IPS DF 19.7 (cell line): Measurements from ENCODE around the gene MEF2B.
A peak's percentile ranks its signal among the peaks of the same experiment; 100 is the strongest.
"Not testable (repeated sequence)": the region's sequence is repeated elsewhere in the genome, so short reads cannot be mapped to it uniquely, and the experiment has no call there.

Experiments
- DNase-seq: peaks from one replicate; pipeline ENCODE4 v3.0.0-alpha.2; 2013; ENCODE audit warnings: low read depth, low spot score

The MEF2B gene

GRCh38 chr19:19155495-19156219 is 14.4 kb downstream of the MEF2B start:
- no peak for DNase-seq

- no peak for DNase-seq
Observed at GRCh38 chr19:19154768-19155494, 15.1 kb downstream of the MEF2B start.

- DNase-seq = no peak
Observed at GRCh38 chr19:19152668-19153384, 17.2 kb downstream of the MEF2B start.

- no peak for DNase-seq
Observed at GRCh38 chr19:19151418-19151817, 18.6 kb downstream of the MEF2B start.

- no peak for DNase-seq
Observed at GRCh38 chr19:19149435-19149834, 20.6 kb downstream of the MEF2B start.

DNA sequence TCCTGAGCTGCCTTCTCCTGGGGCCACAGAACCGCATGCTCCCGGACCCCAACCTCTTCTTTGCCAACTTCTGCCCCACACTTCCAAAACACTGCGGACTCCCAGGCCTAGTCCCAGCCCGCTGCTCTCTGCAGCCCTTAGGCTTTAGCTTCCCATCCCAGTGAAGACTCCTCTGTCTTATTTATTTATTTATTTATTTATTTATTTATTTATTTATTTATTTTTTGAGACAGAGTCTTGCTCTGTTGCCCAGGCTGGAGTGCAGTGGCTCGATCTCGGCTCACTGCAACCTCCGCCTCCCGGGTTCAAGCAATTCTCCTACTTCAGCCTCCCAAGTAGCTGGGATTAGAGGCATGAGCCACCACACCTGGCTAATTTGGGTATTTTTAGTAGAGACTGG is 21.6 kb downstream of the MEF2B start:
- not testable (repeated sequence) for DNase-seq

GRCh38 chr19:19147344-19147743 is 22.7 kb downstream of the MEF2B start:
- no peak for DNase-seq

- DNase-seq = no peak
Observed at GRCh38 chr19:19146865-19147264, 23.2 kb downstream of the MEF2B start.

- DNase-seq = no peak
Observed at GRCh38 chr19:19145684-19146608, 24.1 kb downstream of the MEF2B start.

DNA sequence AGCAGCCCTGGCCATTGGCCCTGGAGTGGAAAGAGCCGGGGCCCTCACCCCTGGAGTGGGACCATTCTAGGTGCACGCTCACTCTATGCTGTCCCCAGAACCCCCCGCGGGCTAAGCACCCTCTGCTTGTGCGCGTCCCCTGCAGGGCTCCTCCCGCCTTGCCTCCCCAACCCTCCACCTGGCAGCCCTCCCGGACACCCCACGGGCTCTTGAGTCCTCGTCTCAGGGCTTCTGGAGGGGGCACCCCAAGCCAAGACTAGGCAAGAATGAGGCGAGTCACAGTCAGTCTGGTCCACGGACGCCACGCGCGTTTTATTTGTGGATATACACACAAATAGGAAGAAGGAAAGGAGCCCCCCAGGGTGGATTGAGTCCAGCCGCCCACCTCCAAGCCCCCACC is 24.8 kb downstream of the MEF2B start:
- DNase-seq = no peak

GRCh38 chr19:19142347-19142746 is 27.7 kb downstream of the MEF2B start:
- DNase-seq = no peak

DNA sequence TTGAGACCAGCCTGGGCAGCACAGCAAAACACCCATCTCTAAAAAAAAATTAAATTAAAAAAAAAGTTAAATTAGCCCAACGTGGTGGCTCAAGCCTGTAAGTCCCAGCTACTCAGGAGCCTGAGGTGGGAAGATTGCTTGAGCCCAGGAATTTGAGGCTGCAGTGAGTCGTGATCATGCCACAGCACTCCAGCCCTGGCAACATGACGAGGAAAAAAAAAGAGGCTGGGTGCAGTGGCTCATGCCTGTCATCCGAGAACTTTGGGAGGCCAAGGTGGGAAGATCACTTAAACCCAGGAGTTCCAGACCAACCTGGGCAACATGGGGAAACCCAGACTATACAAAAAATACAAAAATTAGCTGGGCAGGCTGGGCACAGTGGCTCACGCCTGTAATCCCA is 29.6 kb downstream of the MEF2B start:
- no peak for DNase-seq

DNA sequence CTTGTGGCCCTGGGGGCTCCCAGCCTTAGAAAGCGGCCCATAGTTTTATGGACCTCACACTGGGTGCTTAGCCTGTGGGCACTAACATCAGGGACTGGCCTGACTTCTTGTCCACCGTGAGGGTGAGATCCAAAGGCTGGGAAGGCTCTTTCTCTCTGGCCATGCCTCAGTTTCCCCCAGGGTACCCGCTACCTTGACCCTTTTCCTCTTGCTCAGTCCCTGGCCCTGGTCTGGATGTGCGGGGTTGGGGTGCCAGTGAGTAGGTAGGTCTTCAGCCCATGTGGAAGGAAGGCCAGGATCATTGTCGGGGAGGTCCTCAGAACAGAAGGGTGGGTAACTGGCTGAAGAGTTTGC is 30.2 kb downstream of the MEF2B start:
- DNase-seq = no peak

DNA sequence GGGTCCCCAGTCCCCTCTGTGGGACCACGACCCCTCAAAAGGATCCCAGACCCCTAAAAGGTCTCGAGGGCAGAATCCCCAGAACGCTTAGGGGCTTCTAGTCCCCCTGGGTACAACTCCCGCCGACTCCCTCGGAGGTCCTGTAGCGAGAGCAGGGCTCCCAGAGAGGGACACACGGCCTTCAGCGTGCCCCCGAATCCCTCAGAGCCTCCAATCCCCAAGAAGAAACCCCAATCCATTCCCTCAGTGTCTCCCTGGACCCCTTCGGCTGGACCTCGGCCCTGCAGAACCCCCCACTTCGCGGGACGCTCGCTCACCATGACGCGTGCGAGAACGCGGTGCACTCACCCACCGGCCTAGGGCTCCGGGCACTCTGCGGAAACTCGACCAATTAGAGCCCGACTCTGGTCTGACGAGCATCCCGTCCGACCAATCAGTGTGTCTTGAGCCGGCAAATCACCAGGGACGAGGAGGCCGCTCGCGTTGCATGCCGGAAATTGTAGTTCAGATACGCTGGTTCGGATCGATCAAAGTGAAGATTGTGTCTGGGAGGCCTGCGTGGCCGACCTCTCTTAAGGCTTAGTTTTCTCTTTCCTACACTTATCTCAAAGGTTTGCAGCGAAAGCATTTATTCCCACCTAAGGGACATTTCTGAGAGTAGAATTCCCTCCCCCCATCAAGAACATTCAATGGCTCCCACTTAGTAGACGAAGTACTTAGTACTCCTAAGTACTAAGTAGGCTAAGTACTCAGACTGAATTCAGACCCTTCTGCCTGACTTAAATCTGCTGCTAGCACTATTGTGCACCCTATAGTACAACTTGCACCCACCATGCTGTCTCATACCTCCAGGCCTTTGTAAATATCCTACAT is 31.7 kb downstream of the MEF2B start, which contains the start of gene TMEM161A:
TMEM161A (minus strand) TSS at position 370 of the 873 bp plus-strand sequence; CDS start at position 320, 50 bp downstream.
- DNase-seq = peak; percentile 97

- DNase-seq = no peak
Observed at GRCh38 chr19:19137556-19138108, 32.4 kb downstream of the MEF2B start.

- DNase-seq = not testable (repeated sequence)
Observed at GRCh38 chr19:19135713-19136112, 34.4 kb downstream of the MEF2B start.

- DNase-seq = no peak
Observed at GRCh38 chr19:19134687-19135158, 35.3 kb downstream of the MEF2B start.

- DNase-seq = no peak
Observed at GRCh38 chr19:19133985-19134384, 36.1 kb downstream of the MEF2B start.

DNA sequence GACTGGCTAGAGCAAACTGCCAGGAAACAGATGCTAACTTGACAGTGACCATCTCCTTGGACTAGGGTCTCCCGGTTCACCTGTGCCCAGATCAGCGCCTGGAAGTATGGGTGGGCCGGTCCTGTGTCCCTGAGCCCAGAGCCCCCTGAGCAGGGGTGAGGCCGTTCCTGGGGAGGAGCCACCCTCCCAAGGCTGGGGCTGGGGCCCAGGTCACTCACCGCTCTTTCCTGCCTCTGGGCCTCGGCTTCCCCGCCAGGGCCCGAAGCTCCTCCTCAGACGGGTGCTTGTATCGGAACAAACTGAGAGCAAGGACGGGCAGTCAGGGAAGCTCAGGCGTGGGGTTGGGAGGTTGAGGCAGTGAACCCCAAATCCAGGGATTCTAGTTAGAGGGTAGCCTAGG is 37.2 kb downstream of the MEF2B start:
- no peak for DNase-seq

- no peak for DNase-seq
Observed at GRCh38 chr19:19131989-19132388, 38.1 kb downstream of the MEF2B start.
